GM19023 (cell line): ENCODE measurements around the gene LTB4R2.

Experiments used
- ATAC-seq: cut with Tn5 transposase; IDR thresholded peaks from one replicate; pipeline ENCODE4 v1.9.1; 2021; ENCODE audit warnings: mild to moderate bottlenecking, moderate library complexity; ENCODE audit not compliant: unreplicated experiment

LTB4R2 gene

GRCh38 chr14:24298892-24299254, 11.1 kb upstream of the LTB4R2 start:
- ATAC-seq: no peak

- peak; percentile 71 for ATAC-seq
These were observed 10.4 kb upstream of the LTB4R2 start, which contains the start of the genes DHRS1 and NOP9 for GRCh38 chr14:24299255-24300191. Gene DHRS1 (minus strand): TSS chr14:24299780. CDS start chr14:24299106, 674 bp downstream. Gene NOP9 (plus strand): TSS chr14:24299850. CDS start chr14:24299955, 105 bp downstream.

GRCh38 chr14:24300326-24300980, 9.5 kb upstream of the LTB4R2 start:
- no peak for ATAC-seq

GRCh38 chr14:24304019-24304387, 5.9 kb upstream of the LTB4R2 start:
- no peak for ATAC-seq

- no peak for ATAC-seq
These were observed 2.8 kb upstream of the LTB4R2 start for GRCh38 chr14:24307156-24307574.

GRCh38 chr14:24307575-24308341, 2.2 kb upstream of the LTB4R2 start, which contains the start of gene CIDEB:
Gene CIDEB (minus strand): TSS chr14:24307977. CDS start chr14:24307858, 119 bp downstream.
- no peak for ATAC-seq

- ATAC-seq: no peak
These were observed 1.4 kb upstream of the LTB4R2 start for GRCh38 chr14:24308342-24309124.

GRCh38 chr14:24310265-24310645, 315 bp downstream of the LTB4R2 start:
- ATAC-seq: no peak

GRCh38 chr14:24310646-24311604, 985 bp downstream of the LTB4R2 start, which contains the start of gene LTB4R:
Gene LTB4R (plus strand): TSS chr14:24311502. CDS start chr14:24315652, 4,150 bp downstream.
- ATAC-seq: peak; percentile 69

GRCh38 chr14:24311837-24312615, 2.1 kb downstream of the LTB4R2 start:
- ATAC-seq: no peak

GRCh38 chr14:24312736-24313507, 3.0 kb downstream of the LTB4R2 start:
- no peak for ATAC-seq

- ATAC-seq: no peak
These were observed 4.0 kb downstream of the LTB4R2 start for GRCh38 chr14:24313913-24314312.

- no peak for ATAC-seq
These were observed 4.6 kb downstream of the LTB4R2 start for GRCh38 chr14:24314377-24315193.

GRCh38 chr14:24315243-24315806, 5.4 kb downstream of the LTB4R2 start:
- no peak for ATAC-seq

- no peak for ATAC-seq
These were observed 6.1 kb downstream of the LTB4R2 start for GRCh38 chr14:24315807-24316596.

GRCh38 chr14:24316597-24316950, 6.6 kb downstream of the LTB4R2 start:
- ATAC-seq: no peak
